Bone marrow (tissue), 2 donors: ENCODE data around the gene PRDM5.
"Not testable (repeated sequence)": the region's sequence is repeated elsewhere in the genome, so short reads cannot be mapped to it uniquely, and the experiment has no call there.

Source experiments
- DNase-seq, 2 donors: peaks; one replicate each; lab custom pipeline; 2025; lab: John Stamatoyannopoulos, UW

Gene PRDM5

GRCh38 chr4:120703908-120704307 lies 218.6 kb downstream of the PRDM5 start:
- no peak for DNase-seq

GRCh38 chr4:120699354-120699753 lies 223.2 kb downstream of the PRDM5 start:
- no peak for DNase-seq

- no peak for DNase-seq
These were observed 227.6 kb downstream of the PRDM5 start for GRCh38 chr4:120694973-120695372.

- DNase-seq, result no peak
These were observed 228.7 kb downstream of the PRDM5 start for GRCh38 chr4:120693816-120694215.

- DNase-seq, result no peak
These were observed 229.6 kb downstream of the PRDM5 start for GRCh38 chr4:120692964-120693363.

- no peak for DNase-seq
These were observed 231.0 kb downstream of the PRDM5 start for GRCh38 chr4:120691536-120691935.

- no peak for DNase-seq
These were observed 231.4 kb downstream of the PRDM5 start for GRCh38 chr4:120691106-120691505.

- no peak for DNase-seq
These were observed 233.7 kb downstream of the PRDM5 start for GRCh38 chr4:120688791-120689190.

- no peak for DNase-seq
These were observed 236.7 kb downstream of the PRDM5 start for GRCh38 chr4:120685756-120686278.

GRCh38 chr4:120683897-120684540 lies 238.5 kb downstream of the PRDM5 start:
- DNase-seq, result no peak

- no peak for DNase-seq
These were observed 239.5 kb downstream of the PRDM5 start for GRCh38 chr4:120682981-120683380.

GRCh38 chr4:120680647-120681228 lies 241.8 kb downstream of the PRDM5 start:
- no peak for DNase-seq

- DNase-seq, result no peak
These were observed 248.8 kb downstream of the PRDM5 start for GRCh38 chr4:120673696-120674095.

GRCh38 chr4:120672558-120673147 lies 249.9 kb downstream of the PRDM5 start:
- DNase-seq, result no peak

GRCh38 chr4:120672076-120672475 lies 250.4 kb downstream of the PRDM5 start:
- no peak for DNase-seq

GRCh38 chr4:120671538-120671937 lies 251.0 kb downstream of the PRDM5 start:
- no peak for DNase-seq

- no peak for DNase-seq
These were observed 255.4 kb downstream of the PRDM5 start for GRCh38 chr4:120667102-120667501.

- DNase-seq, result no peak
These were observed 257.7 kb downstream of the PRDM5 start for GRCh38 chr4:120664851-120665250.

- DNase-seq, result no peak
These were observed 262.8 kb downstream of the PRDM5 start for GRCh38 chr4:120659616-120660170.

GRCh38 chr4:120658772-120659171 lies 263.8 kb downstream of the PRDM5 start:
- DNase-seq, result no peak

GRCh38 chr4:120653804-120654573 lies 268.5 kb downstream of the PRDM5 start:
- no peak for DNase-seq

GRCh38 chr4:120648336-120648735 lies 274.2 kb downstream of the PRDM5 start:
- DNase-seq, result not testable (repeated sequence)
